B cell (primary cell): Measurements from ENCODE around the gene CLDN4. TPM values are rescaled to one million over a fixed set of nuclear protein-coding genes. Genes with fewer than 3 reads are reported as not detected.

ENCODE experiments used
- ATAC-seq: fragments of 200-7000 bp; cut with Tn5 transposase; one replicate; pipeline ENCODE4 v1.10.0; 2021; ENCODE audit warnings: low read depth, mild to moderate bottlenecking, moderate number of reproducible peaks, moderate library complexity
- CTCF ChIA-PET: fragments of 350-600 bp; sonication (Branson Sonifier 250); formaldehyde crosslinking; loops from one replicate; lab custom pipeline; 2021; ENCODE audit warnings: antibody characterized with exemption, inconsistent platforms; lab: Charles Lee
- POLR2A ChIA-PET: fragments of 350-600 bp; sonication (Branson Sonifier 250); formaldehyde crosslinking; loops from one replicate; lab custom pipeline; 2021; ENCODE audit warnings: antibody characterized with exemption; lab: Charles Lee
- DNase-seq: peaks from one replicate; pipeline ENCODE4 v3.0.0; 2013
- H2AFZ ChIP-seq: 2 replicates; pipeline ENCODE4 v1.6.1; 2012; ENCODE audit warnings: mild to moderate bottlenecking, low read depth, low read length; ENCODE audit not compliant: insufficient read depth, poor library complexity, severe bottlenecking
- H3K27ac ChIP-seq, 2 donors: 1 replicate in 1 of 2; 2 replicates in 1 of 2; pipeline ENCODE4 v1.5.1; 2012 to 2013; ENCODE audit warnings: low read length in 2 of 2, mild to moderate bottlenecking in 2 of 2, moderate library complexity in 1 of 2
- H3K27me3 ChIP-seq, 4 experiments: fragments of 200-600 bp in 1 of 4; sonication (generic) in 1 of 4; replicated peaks in 1 of 4; 1 replicate in 2 of 4; 2 replicates in 2 of 4; pipeline versions ENCODE4 v1.6.1 to v1.7.0; 2013 to 2016; ENCODE audit warnings: low read length in 3 of 4, mild to moderate bottlenecking in 2 of 4, mixed read lengths in 1 of 4, moderate library complexity in 1 of 4; ENCODE audit not compliant: insufficient read depth in 4 of 4, control insufficient read depth in 3 of 4; ENCODE audit errors: control extremely low read depth in 1 of 4
- H3K36me3 ChIP-seq, 2 experiments: replicated peaks in 1 of 2; 1 replicate in 1 of 2; 2 replicates in 1 of 2; pipeline versions ENCODE4 v1.6.1 to v1.7.1; 2013; ENCODE audit warnings: low read length in 1 of 2; ENCODE audit not compliant: insufficient read depth in 2 of 2, control insufficient read depth in 1 of 2; ENCODE audit errors: control extremely low read depth in 1 of 2, extremely low read depth in 1 of 2
- H3K4me1 ChIP-seq, 2 donors: fragments of 200-600 bp in 1 of 2; sonication (generic) in 1 of 2; 1 replicate in 1 of 2; 2 replicates in 1 of 2; pipeline versions ENCODE4 v1.5.1 to v1.6.1; 2013 to 2017; ENCODE audit warnings: low read length in 2 of 2; ENCODE audit not compliant: control insufficient read depth in 2 of 2, insufficient read depth in 2 of 2
- H3K4me2 ChIP-seq: replicated peaks from 2 replicates; pipeline ENCODE3; 2012; ENCODE audit warnings: mild to moderate bottlenecking, low read depth, low read length; ENCODE audit not compliant: poor library complexity, severe bottlenecking
- H3K4me3 ChIP-seq, 5 experiments: fragments of 200-600 bp in 1 of 5; sonication (generic) in 1 of 5; 1 replicate in 3 of 5; 2 replicates in 2 of 5; pipeline versions ENCODE4 v1.5.1 to v1.7.0; 2011 to 2016; ENCODE audit warnings: low read length in 4 of 5, mild to moderate bottlenecking in 4 of 5, low read depth in 2 of 5, control low read depth in 1 of 5, moderate library complexity in 1 of 5; ENCODE audit not compliant: insufficient read depth in 1 of 5; ENCODE audit errors: control extremely low read depth in 1 of 5, extremely low read depth in 1 of 5
- H3K79me2 ChIP-seq: fragments of 200-600 bp; sonication (generic); one replicate; pipeline ENCODE4 v1.6.0; 2016; ENCODE audit warnings: low read length; ENCODE audit not compliant: control insufficient read depth, insufficient read depth
- H3K9ac ChIP-seq: fragments of 200-600 bp; sonication (generic); 2 replicates; pipeline ENCODE4 v1.6.1; 2017; ENCODE audit warnings: mild to moderate bottlenecking, low read length, moderate library complexity
- H3K9me3 ChIP-seq, 3 donors: one replicate each; pipeline versions ENCODE4 v1.6.1 to v1.7.1; 2013; ENCODE audit warnings: low read length in 2 of 3; ENCODE audit not compliant: control insufficient read depth in 2 of 3, insufficient read depth in 1 of 3; ENCODE audit errors: control extremely low read depth in 1 of 3
- H4K20me1 ChIP-seq: 2 replicates; pipeline ENCODE4 v1.6.0; 2012; ENCODE audit warnings: mild to moderate bottlenecking, low read length; ENCODE audit not compliant: insufficient read depth, control insufficient read depth, poor library complexity, severe bottlenecking
- H3K27ac Mint-ChIP-seq: one replicate; pipeline ENCODE4 v1.8.0; 2021; ENCODE audit warnings: mixed read lengths
- H3K27me3 Mint-ChIP-seq: one replicate; pipeline ENCODE4 v1.8.0; 2021; ENCODE audit warnings: mixed read lengths
- H3K4me1 Mint-ChIP-seq: one replicate; pipeline ENCODE4 v1.8.0; 2021; ENCODE audit warnings: mixed read lengths
- H3K4me3 Mint-ChIP-seq: one replicate; pipeline ENCODE4 v1.8.0; 2021; ENCODE audit warnings: mixed read lengths
- H3K9me3 Mint-ChIP-seq: one replicate; pipeline ENCODE4 v1.8.0; 2022; ENCODE audit warnings: mixed read lengths; ENCODE audit not compliant: insufficient read depth
- CTCF ChIP-seq: fragments of 200-600 bp; IDR thresholded peaks from one replicate; pipeline ENCODE4 v1.8.0; 2022; ENCODE audit warnings: antibody characterized with exemption, mild to moderate bottlenecking
- EZH2 ChIP-seq: IDR thresholded peaks from 2 replicates; pipeline ENCODE4 v1.6.1; 2012; ENCODE audit warnings: borderline replicate concordance, low read depth, mild to moderate bottlenecking, moderate library complexity, low read length; ENCODE audit not compliant: insufficient read depth, poor library complexity, severe bottlenecking
- WGBS: methylation state at CpG from one replicate; pipeline ENCODE4 v1.1.5; 2013; ENCODE audit warnings: missing lambda C conversion rate; ENCODE audit not compliant: insufficient coverage; 5-methylcytosine and 5-hydroxymethylcytosine counted together
- intact Hi-C: fragments of 100-400 bp; cut with micrococcal nuclease; formaldehyde crosslinking; loops from one replicate; pipeline ENCODE4 v1.10.0; 2022
- polyA plus RNA-seq: library from polyadenylated mRNA; depleted of rRNA; stranded (reverse); fragments of >200 nt; gene quantifications from 2 replicates; pipeline ENCODE4 v1.2.3, GENCODE V29; 2012
- total RNA-seq, 2 donors: library from RNA; stranded (reverse); fragments of 120-200 nt in 1 of 2; gene quantifications; 1 replicate in 1 of 2; 2 replicates in 1 of 2; pipeline versions ENCODE4 v1.2.3 to v1.2.4, GENCODE V29; 2013 to 2022

The CLDN4 gene
- total and polyA plus RNA-seq, 2 donors (not counting 1 experiment from before 2014, with no cell fraction given), result 0.09 TPM; not detected in 1

- ChIA-PET POLR2A (no interaction called here), CTCF (no interaction called here)
- no peak for TF ChIP-seq CTCF
- no peak for TF ChIP-seq EZH2
- Histone ChIP-seq H3K36me3 (no peaks in the 10 kb centered on the region), H3K9ac (no peak overlapping the region), H3K27me3 (peaks cover 0 to 13% (median 0%) of the 10 kb centered on the region in 4 experiments), H3K79me2 (no peaks in the 10 kb centered on the region), H2AFZ (no peak overlapping the region), H3K4me2 (no peak overlapping the region), H3K9me3 (peaks cover 2 to 23% (median 9%) of the 10 kb centered on the region in 3 donors), H3K4me3 (no peak overlapping the region), H4K20me1 (no peaks in the 10 kb centered on the region), H3K27ac (no peak overlapping the region), H3K4me1 (no peaks in the 10 kb centered on the region)
- intact Hi-C loops, result no loop called here
- H3K4me1 Mint-ChIP-seq, result no peaks in the 10 kb centered on the region
- H3K9me3 Mint-ChIP-seq, result peaks cover 3% of the 10 kb centered on the region
- H3K27ac Mint-ChIP-seq, result no peak overlapping the region
- H3K27me3 Mint-ChIP-seq, result peaks cover 19% of the 10 kb centered on the region
- ATAC-seq, result no peak
- 83% methylated on average over 2 of the region's 3 CpGs for WGBS
- no peak overlapping the region for H3K4me3 Mint-ChIP-seq
- no peak for DNase-seq
Observed at GRCh38 chr7:73812996-73813395, 17.8 kb upstream of the CLDN4 start.

GRCh38 chr7:73815436-73815835 lies 15.4 kb upstream of the CLDN4 start:
- H3K4me2 ChIP-seq, result no peak overlapping the region
- no peaks in the 10 kb centered on the region for H3K36me3 ChIP-seq
- DNase-seq (no peak), ATAC-seq (no peak)
- POLR2A ChIA-PET, result no interaction called here
- Mint-ChIP-seq H3K4me1 (no peaks in the 10 kb centered on the region), H3K27ac (no peak overlapping the region), H3K9me3 (peaks cover 3% of the 10 kb centered on the region), H3K4me3 (no peak overlapping the region), H3K27me3 (peaks cover 25% of the 10 kb centered on the region)
- H3K79me2 ChIP-seq, result no peaks in the 10 kb centered on the region
- TF ChIP-seq CTCF, result no peak
- TF ChIP-seq EZH2, result no peak
- WGBS, result 91% methylated on average over 7 of the region's 8 CpGs
- CTCF ChIA-PET, result interaction anchor here (1.7 kb wide), 1 partner anchor 11 kb away, joined by 5 read pairs; no protein-coding TSS in a partner anchor
- H2AFZ ChIP-seq, result no peak overlapping the region
- H4K20me1 ChIP-seq, result no peaks in the 10 kb centered on the region
- no peak overlapping the region for H3K27ac ChIP-seq
- no peaks in the 10 kb centered on the region for H3K4me1 ChIP-seq
- no peak overlapping the region for H3K4me3 ChIP-seq
- peaks cover 0 to 13% (median 0%) of the 10 kb centered on the region in 4 experiments for H3K27me3 ChIP-seq
- H3K9ac ChIP-seq, result no peak overlapping the region
- H3K9me3 ChIP-seq, result peaks cover 2 to 23% (median 9%) of the 10 kb centered on the region in 3 donors
- intact Hi-C loops, result no loop called here
